Mesenteric fat pad (tissue), 1 donor: ENCODE measurements around the gene BCAR1. TPM values are rescaled to one million over a fixed set of nuclear protein-coding genes. Genes with fewer than 3 reads are reported as not detected.
"Not testable (repeated sequence)": the region's sequence is repeated elsewhere in the genome, so short reads cannot be mapped to it uniquely, and the experiment has no call there.

Experiments
- DNase-seq: peaks from one replicate; pipeline ENCODE4 v3.0.0-alpha.2; 2020; ENCODE audit warnings: low spot score
- total RNA-seq: library from RNA; stranded (reverse); fragmentation: NEBNext Ultra II Directional; extraction: Animal tissue kit (Norgen Biotek cat#: 25700); gene quantifications from one replicate; pipeline ENCODE4 v1.2.1, GENCODE V29; 2021
- donor health status: DM: yes; HTN: yes; CAD: no.

The BCAR1 gene
- total RNA-seq, 1 donor from 2014 or later, result 86.5 TPM

DNA sequence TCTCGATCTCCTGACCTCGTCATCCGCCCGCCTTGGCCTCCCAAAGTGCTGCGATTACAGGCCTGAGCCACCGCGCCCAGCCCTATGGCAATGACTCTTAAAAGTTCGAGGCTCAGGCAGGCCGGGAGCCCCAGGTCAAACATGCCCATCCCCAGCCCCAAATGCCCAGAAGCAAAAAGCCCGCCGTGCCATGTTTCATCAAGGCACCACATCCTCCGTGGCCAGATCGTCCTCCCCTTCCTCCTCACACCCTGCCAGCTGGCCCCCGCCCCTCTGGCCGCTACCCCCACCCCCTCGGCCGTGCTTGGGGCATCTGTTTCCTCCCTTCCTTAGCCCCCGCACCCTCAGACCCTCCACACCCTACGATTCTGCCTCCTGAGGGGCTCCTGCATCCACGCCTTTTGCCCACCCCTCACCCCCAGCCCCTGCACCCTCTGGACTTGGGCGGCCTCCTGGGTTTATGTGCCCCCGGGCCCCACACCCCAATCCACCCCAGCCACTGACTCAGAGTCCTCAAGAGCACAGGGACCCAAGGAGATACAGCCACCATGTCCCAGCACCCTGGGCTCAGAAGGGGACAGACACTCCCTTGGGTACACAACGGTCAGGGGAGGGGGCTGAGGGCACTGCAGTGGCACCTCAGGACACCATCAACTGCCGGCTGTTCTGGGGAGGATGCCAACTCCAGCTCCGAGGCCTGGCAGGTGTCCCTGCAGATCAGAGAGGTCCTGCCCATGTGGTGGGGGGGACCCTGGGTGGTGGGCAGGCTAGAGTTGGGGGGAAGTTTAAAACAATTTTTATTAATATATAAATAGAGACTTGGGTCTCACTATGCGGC, 25.5 kb downstream of the BCAR1 start:
- no peak for DNase-seq

- no peak for DNase-seq
Observed at GRCh38 chr16:75225092-75225491, 26.3 kb downstream of the BCAR1 start.

DNA sequence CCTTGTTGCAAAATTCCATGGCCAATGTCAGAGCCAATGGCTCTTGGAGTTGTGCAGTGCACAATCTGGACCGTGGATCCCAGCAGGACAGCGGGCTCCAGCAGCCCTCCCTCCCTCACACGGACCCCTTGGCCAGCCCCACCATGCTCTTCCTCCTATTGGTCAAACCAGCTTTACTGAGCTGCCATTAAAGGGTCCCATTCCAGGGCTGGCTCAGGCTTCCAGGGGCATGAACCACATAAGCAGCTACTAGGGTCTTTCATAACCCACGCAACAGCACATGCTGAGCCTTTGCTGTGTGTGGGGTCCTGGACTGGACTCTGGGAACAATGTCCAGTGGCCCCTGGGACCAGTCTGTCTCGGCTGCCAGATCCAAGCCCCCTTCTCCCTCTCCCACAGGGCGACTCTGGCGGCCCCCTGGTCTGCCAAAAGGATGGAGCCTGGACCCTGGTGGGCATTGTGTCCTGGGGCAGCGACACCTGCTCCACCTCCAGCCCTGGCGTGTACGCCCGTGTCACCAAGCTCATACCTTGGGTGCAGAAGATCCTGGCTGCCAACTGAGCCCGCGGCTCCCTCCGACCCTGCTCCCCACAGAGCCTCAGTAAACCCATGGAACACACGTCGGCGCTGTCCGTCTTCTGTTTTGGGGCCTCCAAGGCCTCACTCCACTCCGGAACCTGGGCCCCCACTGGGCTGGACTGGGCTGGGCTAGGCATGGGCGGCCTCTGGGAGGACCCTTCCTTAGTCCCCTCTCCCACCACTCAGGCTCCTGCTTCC, 26.9 kb downstream of the BCAR1 start:
- no peak for DNase-seq

GRCh38 chr16:75223129-75223528, 28.3 kb downstream of the BCAR1 start:
- DNase-seq, result not testable (repeated sequence)

- no peak for DNase-seq
Observed at GRCh38 chr16:75222271-75222783, 29.1 kb downstream of the BCAR1 start.

GRCh38 chr16:75219838-75220237, 31.6 kb downstream of the BCAR1 start:
- DNase-seq, result no peak

GRCh38 chr16:75219088-75219487, 32.3 kb downstream of the BCAR1 start:
- no peak for DNase-seq

GRCh38 chr16:75218256-75219076, 33.0 kb downstream of the BCAR1 start, which contains the start of gene CTRB1:
Gene CTRB1 (plus strand): TSS chr16:75218988. CDS start chr16:75219008, 20 bp downstream.
- DNase-seq, result no peak

DNA sequence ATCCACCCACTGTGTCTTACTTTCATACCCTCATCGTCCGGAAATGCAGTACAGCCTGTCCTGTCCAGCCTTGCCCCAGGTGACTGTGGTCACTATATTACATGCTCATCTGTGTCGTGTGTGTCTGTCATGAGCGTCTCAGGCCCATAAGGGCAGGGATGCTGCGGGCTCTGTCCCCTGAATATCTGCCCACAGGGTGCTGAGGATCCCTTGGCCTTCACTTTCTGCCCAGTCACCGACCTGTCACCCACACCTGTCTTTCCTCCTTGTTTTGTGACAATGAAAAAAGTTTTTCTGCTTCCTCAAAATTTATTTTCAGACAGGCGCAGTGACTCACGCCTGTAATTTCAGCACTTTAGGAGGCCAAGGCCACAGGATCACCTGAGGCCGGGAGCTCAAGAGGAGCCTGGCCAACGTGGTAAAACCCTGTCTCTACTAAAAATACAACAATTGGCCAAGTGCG, 34.0 kb downstream of the BCAR1 start:
- DNase-seq, result no peak

DNA sequence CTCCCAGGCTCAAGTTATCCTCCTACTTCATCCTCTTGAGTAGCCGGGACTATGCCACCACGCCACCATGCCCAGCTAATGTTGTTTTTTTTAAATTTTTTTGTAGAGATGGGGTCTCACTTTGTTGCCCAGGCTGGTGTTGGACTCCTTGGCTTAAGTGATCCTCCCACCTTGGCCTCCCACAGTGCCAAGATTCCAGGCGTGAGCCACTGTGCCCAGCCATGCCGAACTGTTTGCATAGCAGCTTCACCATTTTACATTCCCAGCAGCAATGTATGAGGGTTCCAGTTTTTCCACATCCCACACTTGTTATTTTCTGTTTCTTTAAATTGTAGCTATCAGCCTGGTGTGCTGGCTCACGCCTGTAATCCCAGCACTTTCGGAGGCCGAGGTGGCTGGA, 34.8 kb downstream of the BCAR1 start:
- DNase-seq, result no peak

GRCh38 chr16:75216127-75216526, 35.3 kb downstream of the BCAR1 start:
- DNase-seq, result no peak

GRCh38 chr16:75211286-75211685, 40.1 kb downstream of the BCAR1 start:
- DNase-seq, result not testable (repeated sequence)

- no peak for DNase-seq
Observed at GRCh38 chr16:75209944-75210343, 41.5 kb downstream of the BCAR1 start.

DNA sequence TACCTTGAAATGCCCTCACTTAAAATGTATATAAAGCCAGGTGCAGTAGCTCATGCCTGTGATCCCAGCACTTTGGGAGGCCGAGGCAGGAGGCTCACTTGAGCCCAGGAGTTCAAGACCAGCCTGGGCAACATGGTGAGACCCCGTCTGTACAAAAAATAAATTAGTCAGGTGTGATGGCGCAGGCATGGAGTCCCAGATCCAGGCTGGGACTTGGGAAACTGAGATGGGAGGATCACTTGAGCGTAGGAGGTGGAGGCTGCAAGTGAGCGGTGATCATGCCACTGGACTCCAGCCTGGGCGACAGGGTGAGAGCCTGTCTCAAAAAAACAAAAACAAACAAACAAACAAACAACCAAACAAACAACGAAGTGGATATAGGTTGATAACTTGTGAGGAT, 41.9 kb downstream of the BCAR1 start:
- not testable (repeated sequence) for DNase-seq

DNA sequence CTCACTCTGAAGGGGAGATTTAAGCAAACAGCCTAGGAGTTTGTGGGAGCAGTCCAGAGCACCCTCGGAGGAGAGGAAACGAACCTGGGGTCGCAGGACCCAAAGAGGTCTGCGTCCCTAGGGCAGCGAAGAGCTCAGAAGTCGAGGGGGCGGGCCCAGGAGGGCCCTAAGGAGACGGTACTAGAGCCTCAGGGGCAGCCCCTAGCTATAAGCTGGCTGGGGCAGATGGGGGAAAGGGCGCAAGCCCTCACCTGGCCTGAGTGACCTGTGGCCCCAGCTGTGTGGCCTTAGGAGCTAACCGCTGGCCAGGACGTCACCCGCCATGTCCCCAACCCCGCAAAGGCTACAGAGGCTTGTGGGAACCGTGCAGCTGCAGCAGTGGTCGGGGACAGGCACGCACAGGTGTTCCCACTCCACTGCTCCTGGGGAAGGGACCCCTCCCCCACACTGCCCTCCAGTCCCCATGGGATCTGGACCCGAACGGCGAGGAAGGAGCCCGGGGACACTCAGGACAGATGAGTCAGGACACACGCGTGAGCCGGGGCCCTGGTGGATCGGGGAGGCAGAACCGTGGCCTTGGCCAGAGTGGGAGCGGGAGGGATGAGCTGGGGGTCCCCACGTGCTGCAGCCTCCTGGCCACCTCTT, 42.4 kb downstream of the BCAR1 start:
- DNase-seq, result no peak

DNA sequence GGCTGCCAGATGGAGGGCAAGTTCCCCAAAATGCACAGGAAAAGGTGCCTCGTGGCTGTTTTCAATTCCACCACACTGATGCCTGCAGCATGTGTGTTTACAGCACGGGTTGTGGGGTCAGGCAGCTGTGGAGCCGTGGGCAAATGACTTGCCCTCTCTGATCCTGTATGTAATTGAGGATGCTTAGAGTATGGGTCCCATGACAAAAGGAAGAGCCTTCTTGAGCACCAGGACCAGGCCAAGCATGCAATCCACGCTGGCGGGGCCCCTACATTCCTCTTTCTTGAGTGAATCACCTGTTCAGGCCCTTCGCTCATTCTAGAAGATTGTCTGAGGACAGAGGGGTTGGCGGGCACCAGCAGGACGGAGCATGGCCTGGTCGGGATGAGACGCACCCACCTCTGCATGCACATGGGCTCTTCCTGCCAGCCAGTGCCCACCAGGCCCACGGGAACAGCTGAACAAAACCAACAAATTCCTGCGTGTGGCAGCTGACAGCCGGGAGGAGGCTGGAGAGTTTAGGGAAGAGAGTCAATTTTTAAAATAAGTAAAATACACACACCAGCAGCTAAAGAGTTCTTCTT, 43.1 kb downstream of the BCAR1 start:
- DNase-seq, result no peak

GRCh38 chr16:75207831-75208230, 43.6 kb downstream of the BCAR1 start:
- DNase-seq, result no peak

DNA sequence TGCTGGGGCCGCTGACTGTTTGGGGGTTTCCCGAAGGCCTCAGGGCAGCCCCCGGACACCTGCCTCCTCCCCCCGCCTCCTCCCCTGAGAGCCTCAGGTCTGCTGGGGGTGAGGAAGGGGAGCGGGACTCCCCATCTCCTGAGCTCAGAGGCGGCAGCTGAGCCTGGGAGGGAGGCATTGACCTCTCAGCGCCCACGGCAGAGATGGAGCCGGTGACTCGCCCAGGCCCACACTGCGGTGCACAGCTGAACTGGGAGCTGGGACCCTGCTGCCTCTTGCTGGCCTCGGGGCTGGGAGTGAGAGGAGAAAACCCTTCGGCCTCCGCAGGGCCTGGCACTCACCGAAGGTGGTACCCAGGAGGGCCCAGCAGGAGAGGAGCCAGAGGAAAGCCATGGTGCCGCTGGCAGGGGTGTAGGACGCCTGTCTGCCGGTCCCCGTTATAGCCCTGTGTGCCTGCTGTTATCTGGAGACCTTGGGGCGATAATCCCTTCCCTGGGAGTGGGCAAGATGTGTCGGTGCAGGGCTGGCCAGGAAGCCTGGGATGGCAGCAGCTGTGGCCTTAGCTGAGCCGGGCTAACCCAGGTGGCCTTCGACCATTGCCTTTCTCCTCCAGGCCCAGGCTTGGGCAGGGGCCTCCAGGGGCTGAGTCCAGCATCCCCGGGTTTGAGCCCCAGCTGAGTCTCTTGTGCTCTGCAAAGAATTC, 44.5 kb downstream of the BCAR1 start, which contains the start of gene CTRB2:
Gene CTRB2 (minus strand): TSS at position 413 of the 703 bp plus-strand sequence. CDS start 20 bp downstream, at position 393.
- no peak for DNase-seq
